Medulla oblongata (tissue), 1 donor: ENCODE measurements around the gene ANO9.
"Not testable (repeated sequence)": the region's sequence is repeated elsewhere in the genome, so short reads cannot be mapped to it uniquely, and the experiment has no call there.

Experiments used
- DNase-seq: peaks from one replicate; pipeline ENCODE4 v3.0.0-alpha.2; 2015; ENCODE audit errors: extremely low spot score

The ANO9 gene

DNA sequence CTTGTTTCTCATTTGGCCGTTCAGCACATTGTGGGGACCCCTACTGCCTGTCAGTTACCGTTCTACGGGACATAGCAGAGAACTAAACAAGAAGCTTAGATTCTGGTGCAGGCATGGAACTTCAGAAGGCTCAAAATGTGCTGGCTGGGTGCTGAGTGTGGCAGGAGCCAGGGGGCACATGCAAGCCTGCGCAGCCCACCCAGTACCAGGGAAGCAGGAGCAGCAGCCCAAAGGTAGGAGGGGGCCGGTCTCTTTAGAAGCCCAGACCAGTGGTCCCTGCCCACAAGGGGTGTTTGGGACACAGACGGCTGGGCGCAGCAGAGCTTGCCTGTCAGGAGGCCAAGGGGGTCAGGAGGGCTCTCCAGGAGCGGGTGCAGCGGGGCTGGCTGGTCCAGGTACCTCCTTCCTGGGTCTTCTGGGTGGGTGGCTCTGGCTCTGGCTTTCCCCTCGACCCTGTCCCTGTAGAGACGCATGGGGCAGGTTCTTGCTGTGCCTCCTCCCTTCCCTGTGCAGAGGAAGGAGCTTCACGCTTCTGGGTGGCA, 10.5 kb upstream of the ANO9 start:
- DNase-seq: no peak

DNA sequence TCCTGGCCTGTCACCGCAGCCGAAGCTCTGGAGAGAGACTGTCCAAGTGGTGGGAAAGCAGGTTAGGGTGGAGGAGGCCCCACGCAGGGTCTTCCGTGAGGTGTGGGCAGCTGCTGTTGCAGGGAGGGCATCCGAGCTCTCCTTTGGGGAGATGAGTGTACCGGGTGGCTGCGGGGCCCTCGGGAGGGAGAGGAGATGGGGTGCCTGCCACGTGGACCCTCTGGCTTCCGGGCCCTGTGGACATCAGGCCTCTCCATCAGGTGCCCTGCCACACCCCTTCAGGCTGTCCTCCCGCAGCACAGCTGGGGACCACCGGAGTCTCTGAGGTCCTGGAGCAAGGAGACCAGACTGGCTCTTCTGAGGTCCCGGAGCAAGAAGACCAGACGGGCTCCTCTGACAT, 9.9 kb upstream of the ANO9 start:
- DNase-seq: no peak

DNA sequence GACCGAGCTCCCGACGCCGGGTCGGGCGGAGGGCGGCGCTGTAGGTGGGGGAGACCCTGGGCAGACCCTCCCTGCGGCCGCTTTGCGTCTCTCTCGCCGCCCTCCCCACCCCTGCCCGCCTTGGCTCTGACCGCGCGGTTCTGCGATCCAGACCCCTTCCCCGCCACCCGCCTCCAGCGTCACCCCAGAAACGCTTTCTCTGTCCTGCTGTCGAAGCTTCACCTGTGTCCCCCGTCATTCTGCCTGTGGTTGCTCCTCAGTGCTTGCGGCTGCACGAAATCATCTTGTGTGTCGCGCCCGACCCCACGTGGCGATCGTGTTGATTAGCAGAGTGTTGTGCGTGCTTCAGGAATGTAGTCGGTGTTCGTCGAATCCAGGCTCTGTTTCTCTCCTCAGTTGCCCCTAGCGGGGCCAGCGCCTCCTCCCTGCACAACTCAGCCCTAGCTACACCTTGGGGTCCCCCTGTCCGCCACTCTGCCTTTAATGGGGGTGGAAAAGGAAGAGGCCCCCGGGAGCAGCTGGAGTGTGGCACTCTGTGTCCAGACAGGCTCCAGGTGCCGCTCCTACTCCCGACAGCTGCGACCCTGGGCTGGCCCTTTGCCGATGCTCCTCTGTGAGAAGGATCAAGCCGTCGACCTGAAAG, 9.1 kb upstream of the ANO9 start:
- DNase-seq: peak; percentile 73

DNA sequence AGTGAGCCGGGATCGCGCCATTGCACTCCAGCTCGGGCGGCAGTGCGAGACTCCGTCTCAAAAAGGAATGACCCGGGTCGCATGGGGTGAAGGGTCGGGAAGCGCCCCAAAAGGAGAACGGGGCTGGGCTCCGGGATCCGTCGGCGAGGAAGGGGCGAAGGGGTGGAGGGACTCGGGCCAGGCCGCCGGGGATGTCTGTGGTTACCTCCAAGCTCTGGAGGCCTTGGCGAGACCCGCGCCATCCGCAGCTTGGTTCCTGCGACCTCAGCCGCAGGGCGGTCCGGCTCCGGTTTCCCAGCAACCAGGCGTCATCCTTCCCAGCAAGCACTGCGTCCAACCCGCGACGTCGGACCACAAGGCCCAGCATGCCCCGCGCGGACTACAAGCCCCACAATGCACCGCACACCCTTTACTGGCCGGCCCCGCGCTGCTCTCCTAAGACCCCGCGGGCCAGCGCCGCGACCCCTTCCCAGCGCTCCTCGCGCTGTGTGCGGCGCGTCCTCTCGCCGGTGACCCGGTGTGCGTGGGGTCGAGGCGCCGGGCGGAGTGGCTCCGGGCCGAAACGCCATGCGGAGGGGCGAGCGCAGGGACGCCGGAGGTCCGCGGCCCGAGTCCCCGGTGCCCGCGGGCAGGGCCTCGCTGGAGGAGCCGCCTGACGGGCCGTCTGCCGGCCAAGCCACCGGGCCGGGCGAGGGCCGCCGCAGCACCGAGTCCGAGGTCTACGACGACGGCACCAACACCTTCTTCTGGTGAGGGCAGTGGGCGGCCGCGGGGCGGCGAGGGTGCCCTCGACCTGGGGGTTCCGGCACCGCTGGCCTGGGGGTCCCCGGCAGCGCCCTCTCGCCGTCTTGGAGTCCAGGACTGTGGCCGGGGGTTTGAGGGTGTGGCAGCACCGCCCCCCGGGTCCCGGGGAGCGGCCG, 8.3 kb upstream of the ANO9 start, which contains the start of gene PTDSS2:
Gene PTDSS2, plus strand, starts transcription at position 391 of the 920 bp plus-strand sequence. Its CDS starts 177 bp downstream, at position 568.
- DNase-seq: peak; percentile 95

DNA sequence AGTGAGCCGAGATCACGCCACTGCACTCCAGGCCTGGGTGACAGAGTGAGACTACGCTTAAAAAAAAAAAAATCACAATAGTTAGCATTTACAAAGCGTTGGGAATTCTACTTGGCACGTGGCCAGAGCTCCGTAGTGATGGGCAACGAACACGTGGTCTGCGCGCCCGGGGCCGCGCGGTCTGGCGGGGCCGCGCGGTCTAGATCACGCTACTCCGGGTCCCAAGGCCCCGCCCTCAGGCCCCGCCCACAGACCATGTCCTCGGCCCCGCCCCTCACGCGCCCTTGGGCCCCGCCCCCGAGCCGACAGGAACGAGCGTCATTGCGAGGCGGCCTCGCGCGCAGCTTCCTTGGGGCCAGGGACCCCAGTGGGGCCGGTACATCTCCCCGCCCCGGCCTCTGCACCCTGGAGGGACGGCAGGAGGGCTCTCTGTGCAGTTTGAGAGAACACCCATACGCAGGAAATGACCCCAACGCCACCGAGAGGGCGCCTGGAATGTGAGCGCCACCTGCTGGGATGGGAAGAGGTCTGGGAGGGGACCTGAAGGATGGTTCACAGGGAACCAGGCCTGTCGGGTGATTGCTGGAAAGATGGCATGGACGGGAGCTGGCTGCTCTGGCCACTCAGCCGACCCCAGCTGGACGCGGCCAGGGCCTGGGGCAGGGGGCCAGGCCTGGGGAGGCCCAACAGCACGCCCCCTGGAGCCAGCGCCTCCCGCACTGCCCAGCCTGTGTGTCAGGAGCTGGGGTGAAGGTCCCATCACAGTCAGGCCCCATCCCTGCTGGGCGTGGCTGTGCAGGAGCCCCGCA, 6.3 kb upstream of the ANO9 start:
- DNase-seq: peak; percentile 94

DNA sequence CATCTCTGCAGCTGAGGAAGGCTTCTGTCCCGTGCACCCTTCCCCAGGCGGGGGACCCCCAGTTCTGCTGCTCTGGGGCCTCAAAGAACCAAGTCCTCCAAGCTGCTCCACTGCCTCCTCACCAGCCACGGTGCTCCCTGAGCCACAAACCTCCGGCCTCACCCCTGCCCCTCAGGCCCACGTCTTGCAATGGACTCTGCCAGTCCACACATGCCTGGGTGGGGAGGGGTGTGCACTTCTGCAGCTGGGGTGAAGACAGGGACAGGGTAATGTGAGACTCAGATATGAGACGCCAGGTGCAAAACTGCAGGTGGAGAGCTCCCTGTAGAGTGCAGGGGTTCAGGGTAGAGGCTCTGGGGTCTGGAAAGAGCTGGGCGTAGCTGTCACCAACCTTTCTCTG, 5.1 kb upstream of the ANO9 start:
- DNase-seq: no peak

DNA sequence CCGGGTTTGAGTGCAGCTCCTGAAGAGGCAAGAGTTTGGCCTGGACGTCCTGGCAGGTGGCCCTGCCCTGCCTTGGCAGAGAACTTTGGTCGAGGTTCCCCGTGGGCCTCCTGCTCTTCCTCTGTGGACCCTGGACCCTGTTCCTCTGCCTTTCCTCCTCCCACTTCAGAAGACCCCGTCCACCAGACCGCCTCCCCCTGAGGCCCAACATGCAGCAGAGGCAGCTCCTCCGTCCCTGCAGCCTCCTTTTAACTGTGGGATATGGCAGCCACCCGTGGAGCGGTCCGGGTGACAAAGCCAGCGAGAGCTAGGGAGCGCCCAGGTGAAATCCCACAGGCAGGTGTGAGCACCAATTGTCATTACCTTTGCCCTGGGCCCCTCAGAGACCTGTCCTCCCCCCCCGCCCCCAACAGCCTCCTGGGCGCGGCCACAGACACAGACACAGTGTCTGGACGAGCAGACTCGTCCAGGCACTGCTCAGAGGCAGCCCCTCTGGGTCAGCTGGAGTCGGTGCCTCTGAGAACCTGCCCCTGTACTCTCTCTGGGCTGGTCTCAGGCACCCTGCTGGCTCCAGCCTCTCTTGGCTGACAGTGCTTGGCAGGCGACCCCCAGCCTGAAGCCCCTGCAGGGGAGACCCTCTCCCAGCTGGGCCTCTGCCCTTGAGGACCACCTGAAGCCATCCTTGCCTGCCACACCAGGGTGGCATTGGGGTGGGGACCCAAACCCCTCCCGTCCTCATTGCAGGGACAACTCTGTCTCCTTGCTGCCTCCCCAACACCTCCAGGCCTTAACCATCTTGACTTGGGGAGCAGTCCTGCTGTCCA, 4.2 kb upstream of the ANO9 start:
- DNase-seq: no peak

DNA sequence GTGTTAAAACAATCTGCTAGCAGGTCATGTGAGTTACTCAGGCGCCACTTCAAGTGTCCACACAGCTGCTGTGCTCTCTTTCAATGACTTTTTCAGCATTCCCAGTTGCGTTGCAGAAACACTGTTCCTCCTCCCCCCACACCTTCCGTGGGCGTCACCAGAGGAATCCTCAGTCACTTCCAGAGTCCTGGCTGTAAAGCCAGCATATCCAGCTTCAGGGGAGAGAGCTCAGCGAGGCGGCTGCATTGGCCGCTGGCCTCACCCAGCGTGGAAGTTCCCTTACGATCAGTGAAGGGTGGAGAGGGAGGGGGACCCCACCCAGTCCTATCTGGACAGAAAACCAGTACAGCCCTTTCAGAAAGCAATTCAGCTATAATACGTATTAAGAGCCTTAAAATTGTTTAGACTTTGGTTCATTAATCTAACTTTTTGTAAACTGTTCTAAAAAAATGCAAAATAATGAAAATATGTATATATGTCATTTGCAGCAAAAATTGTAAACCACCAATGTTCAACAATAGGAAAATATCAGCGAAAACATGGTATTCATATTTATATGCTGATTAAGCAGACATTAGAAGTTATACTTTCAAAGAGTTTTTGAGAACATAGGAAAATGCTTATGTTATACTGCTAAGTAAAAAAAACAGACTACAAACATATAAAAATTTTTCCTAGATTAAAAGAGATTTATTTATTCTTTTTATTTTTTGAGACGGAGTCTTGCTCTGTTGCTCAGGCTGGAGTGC, 2.8 kb upstream of the ANO9 start:
- no peak for DNase-seq

DNA sequence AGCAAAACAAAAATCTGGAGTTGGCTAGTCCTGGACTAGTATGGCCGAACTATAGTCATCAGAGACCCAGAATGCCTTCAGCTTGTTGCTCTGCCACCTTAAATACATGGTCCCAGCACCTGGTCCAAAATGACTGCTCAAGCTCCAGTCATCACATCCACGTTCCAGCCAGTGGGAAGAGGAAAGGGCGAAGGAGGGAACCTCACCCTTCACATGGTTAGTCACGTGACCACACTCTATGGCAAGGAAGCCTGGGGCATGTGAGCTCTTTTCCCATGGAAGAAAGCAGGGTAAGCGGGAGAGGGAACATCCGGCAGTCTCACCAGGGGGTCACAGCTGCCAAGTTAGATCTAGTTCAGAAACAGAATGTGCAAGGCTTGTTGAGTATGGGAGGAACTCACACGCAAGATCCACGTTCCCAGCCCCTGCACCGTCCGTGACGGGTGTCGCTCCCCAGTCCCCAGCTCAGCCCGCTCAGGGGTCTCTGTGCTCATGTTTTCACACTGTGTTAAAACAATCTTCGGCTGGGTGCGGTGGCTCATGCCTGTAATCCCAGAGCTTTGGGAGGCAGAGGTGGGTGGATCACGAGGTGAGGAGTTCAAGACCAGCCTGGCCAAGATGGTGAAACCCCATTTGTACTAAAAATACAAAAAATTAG, 1.9 kb upstream of the ANO9 start:
- no peak for DNase-seq

DNA sequence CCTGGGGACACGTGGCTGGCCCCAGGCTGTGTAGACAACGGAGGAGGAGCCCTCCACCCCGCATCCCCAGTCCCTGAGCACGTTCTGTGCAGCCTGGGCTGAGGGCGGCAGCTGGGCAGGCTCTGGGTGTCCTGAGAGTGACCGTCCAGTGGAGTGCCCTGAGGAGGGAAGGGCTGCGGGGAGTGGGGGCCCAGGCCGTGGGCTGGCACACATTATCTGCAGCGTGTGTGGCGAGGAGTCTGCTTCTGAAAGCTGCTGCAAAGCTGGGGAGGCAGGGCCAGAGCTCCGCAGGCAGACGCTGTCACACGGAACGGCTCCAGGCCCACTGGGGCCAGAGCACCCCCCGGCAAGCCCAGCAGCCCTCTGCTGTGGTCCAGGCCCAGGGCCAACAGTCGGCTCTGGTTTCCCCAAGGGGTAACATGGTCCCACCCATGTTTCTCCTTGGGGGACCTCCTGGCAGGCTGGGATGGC, 835 bp upstream of the ANO9 start:
- DNase-seq: no peak

DNA sequence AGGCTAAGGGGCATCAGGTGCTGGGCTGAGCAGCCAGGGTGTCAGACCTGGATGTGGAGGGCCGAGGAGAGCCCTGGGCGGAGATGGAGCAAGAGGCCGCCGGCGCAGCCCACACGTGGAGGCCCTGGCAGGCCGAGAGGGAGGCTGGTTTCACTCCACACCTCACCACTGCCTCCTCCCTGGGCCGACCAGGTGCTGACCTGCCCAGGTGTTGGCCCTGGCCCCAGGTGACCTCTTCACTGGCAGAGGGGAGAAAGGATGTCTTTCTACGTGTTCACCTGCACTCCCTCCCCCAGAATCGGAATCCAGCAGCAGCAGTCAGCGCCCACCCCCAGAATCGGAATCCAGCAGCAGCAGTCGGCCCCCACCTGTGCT, 781 bp downstream of the ANO9 start:
- no peak for DNase-seq

DNA sequence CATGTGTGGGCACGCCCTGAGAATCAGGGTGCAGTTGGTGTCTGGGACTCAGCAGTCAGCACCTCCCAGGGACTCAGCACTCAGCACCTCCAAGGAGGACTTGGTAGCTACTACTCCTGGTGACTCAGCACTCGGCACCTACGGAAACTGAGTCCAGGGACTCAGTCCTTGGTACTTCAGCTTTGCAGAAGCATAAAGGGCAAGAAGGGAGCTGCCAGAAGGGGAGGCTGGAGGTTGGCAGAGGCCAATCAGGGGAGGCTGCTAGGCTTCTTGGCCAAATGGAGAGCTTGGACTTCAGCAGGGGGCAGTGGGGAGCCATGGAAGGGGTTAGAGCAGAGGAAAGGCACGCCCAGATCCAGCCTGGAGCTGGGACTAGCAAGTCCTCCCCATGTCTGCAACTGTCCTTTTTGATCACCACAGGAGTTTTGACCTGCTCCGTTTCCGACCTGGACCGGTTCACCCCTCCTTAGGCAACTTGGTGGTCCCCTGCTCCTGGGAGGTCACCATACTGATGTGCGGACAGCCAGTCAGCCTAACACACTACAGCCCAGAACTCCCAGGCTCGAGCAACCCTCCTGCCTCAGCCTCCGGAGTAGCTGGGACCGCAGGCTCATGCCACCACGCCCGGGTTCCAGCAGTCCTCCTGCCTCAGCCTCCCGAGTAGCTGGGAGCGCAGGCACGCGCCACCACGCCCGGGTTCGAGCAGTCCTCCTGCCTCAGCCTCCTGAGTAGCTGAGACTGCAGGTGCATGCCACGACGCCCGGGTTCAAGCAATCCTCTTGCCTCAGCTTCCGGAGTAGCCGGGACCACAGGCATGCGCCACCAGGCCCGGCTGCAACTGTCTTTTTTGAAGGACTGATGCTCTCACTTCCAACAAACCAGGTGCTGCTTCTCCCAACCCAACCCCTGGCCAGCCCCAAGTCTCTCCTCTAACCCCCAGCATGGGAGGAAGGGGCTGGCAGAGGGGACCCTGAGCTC, 1.5 kb downstream of the ANO9 start:
- DNase-seq: no peak

DNA sequence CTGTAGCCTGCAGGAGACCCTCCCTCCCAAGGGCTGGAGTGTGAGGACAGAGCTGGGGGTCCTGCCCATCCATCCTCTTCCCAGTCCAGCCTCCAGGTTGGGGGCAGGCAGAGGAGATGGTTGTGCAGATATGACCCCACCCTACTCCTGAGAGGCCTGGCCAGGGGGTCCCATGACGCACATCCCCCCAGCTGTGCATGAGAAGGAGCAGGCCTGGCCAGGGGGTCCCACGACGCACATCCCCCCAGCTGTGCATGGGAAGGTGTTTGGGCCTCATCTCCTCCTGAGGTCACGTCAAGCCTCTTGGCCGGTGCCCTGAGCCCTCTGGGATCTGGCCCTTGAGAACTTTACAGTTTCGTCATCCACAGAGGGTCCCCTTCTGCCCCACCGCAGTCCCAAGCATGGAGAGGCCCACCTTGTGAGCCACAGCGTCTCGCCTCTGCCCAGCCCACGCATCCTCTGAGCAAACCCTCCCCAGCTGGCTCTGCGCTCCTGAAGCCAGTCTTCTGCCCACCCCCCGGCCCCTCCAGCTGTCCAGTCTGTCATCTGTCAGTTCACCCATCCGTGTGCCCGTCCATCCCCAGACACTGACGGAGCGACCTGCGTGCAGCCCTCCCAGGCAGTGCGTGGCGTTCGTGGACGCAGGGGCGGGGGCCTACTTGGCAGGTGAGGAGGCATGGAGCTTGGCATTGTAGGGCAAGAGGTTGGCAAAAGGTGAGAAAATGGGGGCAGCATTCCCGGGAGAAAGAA, 2.3 kb downstream of the ANO9 start:
- no peak for DNase-seq

DNA sequence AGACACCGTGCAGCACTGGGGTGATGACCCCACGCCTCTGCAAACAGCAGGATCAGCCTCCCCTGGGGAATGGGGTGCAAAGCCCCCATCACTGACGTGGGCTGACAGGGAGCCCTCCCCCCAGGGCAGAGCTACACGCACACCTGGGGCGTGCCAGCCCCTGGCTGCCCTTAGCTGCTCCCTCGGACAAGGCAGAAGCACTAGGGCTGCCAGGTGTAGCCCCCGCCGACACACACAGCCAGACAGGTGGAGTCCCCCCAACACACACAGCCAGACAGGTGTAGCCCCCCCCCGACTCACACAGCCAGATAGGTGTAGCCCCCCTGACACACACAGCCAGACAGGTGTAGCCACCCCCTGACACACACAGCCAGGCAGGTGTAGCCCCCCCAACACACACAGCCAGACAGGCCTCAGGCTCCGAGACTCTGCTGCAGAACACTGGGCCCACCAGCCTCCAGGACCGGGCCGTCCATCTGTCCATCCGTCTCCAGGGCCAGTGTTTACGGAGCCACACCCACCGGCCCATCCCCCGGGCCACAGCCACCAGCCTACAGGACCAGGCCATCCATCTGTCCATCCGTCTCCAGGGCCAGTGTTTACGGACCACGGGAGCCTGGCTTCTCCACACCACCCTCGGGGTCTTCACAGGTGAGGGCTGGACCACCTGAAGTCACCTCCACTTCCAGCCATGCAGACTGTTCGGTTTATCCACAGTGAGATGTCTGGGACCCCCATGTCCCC, 3.5 kb downstream of the ANO9 start:
- no peak for DNase-seq

DNA sequence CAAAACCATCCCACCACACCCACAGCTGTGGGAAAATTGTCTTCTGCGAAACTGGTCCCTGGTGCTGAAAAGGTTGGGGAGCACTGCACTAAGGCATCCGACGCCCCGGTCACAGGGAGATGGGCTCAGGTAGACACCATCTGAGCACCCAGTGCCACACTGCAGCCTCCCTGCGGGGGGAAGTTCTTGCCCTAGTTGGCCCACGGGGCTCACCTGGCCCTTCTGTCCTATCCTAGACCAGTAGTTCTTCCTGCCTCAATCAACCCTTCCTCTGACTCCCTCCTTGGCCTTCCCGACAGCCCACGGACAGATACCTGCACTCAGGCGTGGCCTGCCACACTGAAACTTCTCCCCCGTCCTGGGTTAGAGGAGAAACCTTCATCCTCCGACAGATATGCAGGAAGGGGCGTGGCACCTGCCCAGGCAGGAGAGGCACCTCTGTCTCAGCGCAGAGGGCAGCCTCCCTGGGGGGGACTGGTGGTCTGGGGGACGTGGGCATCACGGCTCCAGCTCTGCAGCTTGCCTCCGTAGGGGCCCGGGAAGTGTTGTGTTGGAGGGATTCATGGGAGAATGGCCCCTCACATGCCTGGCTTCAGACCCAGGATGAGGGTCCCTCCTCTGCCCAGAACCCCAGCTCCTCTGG, 4.5 kb downstream of the ANO9 start:
- DNase-seq: no peak

DNA sequence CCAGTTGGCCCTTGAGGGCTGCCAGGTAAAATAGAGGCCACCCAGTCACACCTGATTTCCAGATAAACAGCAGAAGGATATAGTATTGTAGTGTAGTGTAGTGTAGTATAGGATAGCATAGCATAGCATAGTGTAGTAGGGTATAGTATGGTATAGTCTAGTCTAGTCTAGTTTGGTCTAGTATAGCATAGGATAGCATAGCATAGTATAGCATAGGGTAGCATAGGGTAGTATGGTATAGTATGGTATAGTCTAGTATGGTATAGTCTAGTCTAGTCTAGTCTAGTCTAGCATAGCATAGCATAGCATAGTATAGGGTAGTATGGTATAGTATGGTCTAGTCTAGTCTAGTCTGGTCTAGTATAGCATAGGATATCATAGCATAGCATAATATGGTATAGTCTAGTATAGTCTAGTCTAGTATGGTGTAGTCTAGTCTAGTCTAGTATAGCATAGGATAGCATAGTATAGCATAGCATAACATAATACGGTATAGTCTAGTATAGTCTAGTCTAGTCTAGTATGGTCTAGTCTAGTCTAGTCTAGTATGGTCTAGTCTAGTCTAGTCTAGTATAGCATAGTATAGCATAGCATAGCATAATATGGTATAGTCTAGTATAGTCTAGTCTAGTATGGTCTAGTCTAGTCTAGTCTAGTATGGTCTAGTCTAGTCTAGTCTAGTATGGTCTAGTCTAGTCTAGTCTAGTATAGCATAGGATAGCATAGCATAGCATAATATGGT, 6.6 kb downstream of the ANO9 start:
- not testable (repeated sequence) for DNase-seq
